Neural cell (in vitro differentiated cells): ENCODE data around the gene POLE4. TPM values are rescaled to one million over a fixed set of nuclear protein-coding genes. Genes with fewer than 3 reads are reported as not detected.

Experiments
- H2AFZ ChIP-seq: fragments of 200-600, 300-800 bp; sonication (generic), shearing (Covaris generic); 2 replicates; pipeline ENCODE4 v1.6.0; 2014; ENCODE audit warnings: low read depth, mild to moderate bottlenecking, antibody characterized with exemption, low read length, moderate library complexity
- H3F3A ChIP-seq: fragments of 200-600 bp; shearing (Covaris generic); 2 replicates; pipeline ENCODE4 v1.6.1; 2016; ENCODE audit warnings: mild to moderate bottlenecking, moderate library complexity, mixed read lengths, antibody characterized with exemption, low read length; ENCODE audit not compliant: insufficient read depth, poor library complexity, severe bottlenecking
- H3K27ac ChIP-seq: fragments of 200-600, 300-800 bp; sonication (generic), shearing (Covaris generic); 2 replicates; pipeline ENCODE4 v1.5.1; 2014; ENCODE audit warnings: mild to moderate bottlenecking, low read length, moderate library complexity
- H3K27me3 ChIP-seq: fragments of 300-800, 200-600 bp; sonication (generic), shearing (Covaris generic); 2 replicates; pipeline ENCODE4 v1.6.0; 2014; ENCODE audit warnings: mild to moderate bottlenecking, low read depth, low read length, moderate library complexity; ENCODE audit not compliant: insufficient read depth
- H3K36me3 ChIP-seq: fragments of 300-800, 200-600 bp; sonication (generic), shearing (Covaris generic); 2 replicates; pipeline ENCODE4 v1.5.1; 2014; ENCODE audit warnings: mild to moderate bottlenecking, antibody characterized with exemption, low read length, moderate library complexity; ENCODE audit not compliant: insufficient read depth
- H3K4me2 ChIP-seq: fragments of 300-800, 200-600 bp; sonication (generic), shearing (Covaris generic); 2 replicates; pipeline ENCODE4 v1.6.0; 2014; ENCODE audit warnings: mild to moderate bottlenecking, low read length
- H3K4me3 ChIP-seq: fragments of 300-800, 200-600 bp; sonication (generic), shearing (Covaris generic); 2 replicates; pipeline ENCODE4 v1.5.1; 2014; ENCODE audit warnings: mild to moderate bottlenecking, low read length, moderate library complexity
- H3K79me2 ChIP-seq: fragments of 200-600 bp; shearing (Covaris generic); replicated peaks from 2 replicates; pipeline ENCODE4 v1.6.0; 2014; ENCODE audit warnings: mild to moderate bottlenecking, low read length, moderate library complexity; ENCODE audit not compliant: insufficient read depth
- H3K9ac ChIP-seq: fragments of 300-800, 200-600 bp; sonication (generic), shearing (Covaris generic); 2 replicates; pipeline ENCODE4 v1.6.1; 2016; ENCODE audit warnings: mild to moderate bottlenecking, low read length, mixed read lengths
- H3K9me2 ChIP-seq: fragments of 200-600 bp; shearing (Covaris generic); 2 replicates; pipeline ENCODE4 v1.6.1; 2016; ENCODE audit warnings: mild to moderate bottlenecking, low read length, mixed read lengths; ENCODE audit not compliant: insufficient read depth
- H3K9me3 ChIP-seq: fragments of 200-600, 300-800 bp; sonication (generic), shearing (Covaris generic); 2 replicates; pipeline ENCODE4 v1.6.1; 2016; ENCODE audit warnings: mild to moderate bottlenecking, mixed run types, low read length, moderate library complexity, mixed read lengths
- H4K20me1 ChIP-seq: fragments of 200-600 bp; shearing (Covaris generic); 2 replicates; pipeline ENCODE4 v1.6.1; 2016; ENCODE audit warnings: mild to moderate bottlenecking, mixed run types; ENCODE audit not compliant: insufficient read depth
- EP300 ChIP-seq: fragments of 450-650 bp; conservative IDR thresholded peaks from 2 replicates; pipeline ENCODE4 v1.6.1; 2014; ENCODE audit warnings: antibody characterized with exemption, mild to moderate bottlenecking, moderate library complexity; ENCODE audit not compliant: poor library complexity, severe bottlenecking
- EZH2 ChIP-seq: fragments of 200-600, 300-800 bp; shearing (Covaris generic), sonication (generic); IDR thresholded peaks from 2 replicates; pipeline ENCODE4 v1.6.1; 2014; ENCODE audit warnings: antibody characterized with exemption, low read length, borderline replicate concordance, mild to moderate bottlenecking; ENCODE audit not compliant: insufficient read depth, poor library complexity, severe bottlenecking
- MXI1 ChIP-seq: fragments of 450-650 bp; conservative IDR thresholded peaks from 2 replicates; pipeline ENCODE4 v1.6.1; 2014; ENCODE audit warnings: antibody characterized with exemption, mild to moderate bottlenecking; ENCODE audit not compliant: poor library complexity, severe bottlenecking
- POLR2AphosphoS5 ChIP-seq: IDR thresholded peaks from 2 replicates; pipeline ENCODE4 v1.6.1; 2012
- RAD21 ChIP-seq: fragments of 450-650 bp; conservative IDR thresholded peaks from 2 replicates; pipeline ENCODE4 v1.6.1; 2014; ENCODE audit warnings: antibody characterized with exemption, mild to moderate bottlenecking, moderate library complexity
- REST ChIP-seq: IDR thresholded peaks from 2 replicates; pipeline ENCODE4 v1.6.1; 2012; ENCODE audit warnings: borderline replicate concordance
- TAF1 ChIP-seq: IDR thresholded peaks from 2 replicates; pipeline ENCODE4 v1.6.1; 2012; ENCODE audit warnings: low read depth
- polyA plus RNA-seq: library from polyadenylated mRNA; depleted of rRNA; stranded (reverse); fragments of >200 nt; gene quantifications from 2 replicates; pipeline ENCODE4 v1.2.3, GENCODE V29; 2014
- TF ChIP-seq, protein P1 (sequence below): fragments of 450-650 bp; IDR thresholded peaks from 2 replicates; pipeline ENCODE4 v1.5.1; 2014; ENCODE audit warnings: antibody characterized with exemption, mild to moderate bottlenecking, moderate library complexity; ENCODE audit not compliant: poor library complexity, severe bottlenecking

Gene POLE4
- polyA plus RNA-seq, 1 donor from 2014 or later: 35.9 TPM

GRCh38 chr2:74941284-74941683, 17.2 kb upstream of the POLE4 start:
- no peaks in the 10 kb centered on the region for H3K79me2 ChIP-seq
- H3K9me2 ChIP-seq: no peaks in the 10 kb centered on the region
- no peaks in the 10 kb centered on the region for H4K20me1 ChIP-seq
- no peak overlapping the region for H3K4me2 ChIP-seq
- no peak overlapping the region for H3K9ac ChIP-seq
- H3F3A ChIP-seq: no peaks in the 10 kb centered on the region
- H3K27me3 ChIP-seq: no peaks in the 10 kb centered on the region
- no peak overlapping the region for H3K4me3 ChIP-seq
- no peak for TF ChIP-seq RAD21
- TF ChIP-seq EP300: no peak
- TF ChIP-seq, protein P1, sequence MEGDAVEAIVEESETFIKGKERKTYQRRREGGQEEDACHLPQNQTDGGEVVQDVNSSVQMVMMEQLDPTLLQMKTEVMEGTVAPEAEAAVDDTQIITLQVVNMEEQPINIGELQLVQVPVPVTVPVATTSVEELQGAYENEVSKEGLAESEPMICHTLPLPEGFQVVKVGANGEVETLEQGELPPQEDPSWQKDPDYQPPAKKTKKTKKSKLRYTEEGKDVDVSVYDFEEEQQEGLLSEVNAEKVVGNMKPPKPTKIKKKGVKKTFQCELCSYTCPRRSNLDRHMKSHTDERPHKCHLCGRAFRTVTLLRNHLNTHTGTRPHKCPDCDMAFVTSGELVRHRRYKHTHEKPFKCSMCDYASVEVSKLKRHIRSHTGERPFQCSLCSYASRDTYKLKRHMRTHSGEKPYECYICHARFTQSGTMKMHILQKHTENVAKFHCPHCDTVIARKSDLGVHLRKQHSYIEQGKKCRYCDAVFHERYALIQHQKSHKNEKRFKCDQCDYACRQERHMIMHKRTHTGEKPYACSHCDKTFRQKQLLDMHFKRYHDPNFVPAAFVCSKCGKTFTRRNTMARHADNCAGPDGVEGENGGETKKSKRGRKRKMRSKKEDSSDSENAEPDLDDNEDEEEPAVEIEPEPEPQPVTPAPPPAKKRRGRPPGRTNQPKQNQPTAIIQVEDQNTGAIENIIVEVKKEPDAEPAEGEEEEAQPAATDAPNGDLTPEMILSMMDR: no peak
- TF ChIP-seq TAF1: no peak
- TF ChIP-seq EZH2: no peak
- no peaks in the 10 kb centered on the region for H3K9me3 ChIP-seq
- no peak overlapping the region for H2AFZ ChIP-seq
- no peak overlapping the region for H3K27ac ChIP-seq
- H3K36me3 ChIP-seq: no peaks in the 10 kb centered on the region

DNA sequence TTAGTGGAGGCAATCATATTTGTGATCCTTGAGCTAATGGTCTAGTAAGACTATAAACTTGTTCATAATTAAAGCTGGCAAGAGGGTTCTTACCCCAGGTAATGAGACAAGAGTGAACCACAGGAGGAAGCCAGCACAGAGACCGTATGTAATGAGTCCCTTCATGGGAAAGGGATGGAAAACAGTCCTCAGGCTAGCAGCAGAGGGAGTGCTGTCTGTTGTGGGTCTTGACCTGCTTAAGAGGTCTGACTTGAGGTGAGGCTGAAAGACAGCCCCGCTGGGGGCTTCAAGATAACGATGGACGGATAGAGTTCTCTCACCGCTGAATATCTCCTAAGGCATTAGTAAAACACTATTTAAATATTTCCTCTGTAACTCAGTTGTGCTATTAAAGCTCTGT, 16.2 kb upstream of the POLE4 start:
- Histone ChIP-seq H3F3A (no peaks in the 10 kb centered on the region), H3K27me3 (no peaks in the 10 kb centered on the region), H3K27ac (no peak overlapping the region), H3K4me2 (no peak overlapping the region), H3K9ac (no peak overlapping the region), H3K4me3 (no peak overlapping the region), H3K9me2 (no peaks in the 10 kb centered on the region), H3K79me2 (no peaks in the 10 kb centered on the region), H3K36me3 (no peaks in the 10 kb centered on the region), H3K9me3 (no peaks in the 10 kb centered on the region), H4K20me1 (no peaks in the 10 kb centered on the region), H2AFZ (no peak overlapping the region)
- TF ChIP-seq REST: no peak
- TF ChIP-seq EP300: no peak
- TF ChIP-seq TAF1: no peak
- TF ChIP-seq MXI1: no peak
- TF ChIP-seq, protein P1: no peak
- TF ChIP-seq POLR2AphosphoS5: no peak
